IMR-90 (cell line): ENCODE data around the gene NDRG2. TPM values are rescaled to one million over a fixed set of nuclear protein-coding genes. Genes with fewer than 3 reads are reported as not detected.

Experiments used
- ATAC-seq: fragments of 200-7000 bp; cut with Tn5 transposase; 2 replicates; pipeline ENCODE4 v1.9.1; 2020; ENCODE audit warnings: low read depth, mild to moderate bottlenecking, moderate library complexity
- BruUV-seq: library from RNA; stranded (reverse); fragments of 400-500 nt; replicated peaks from 2 replicates; lab custom pipeline; 2021; lab: Mats Ljungman, UMichigan
- CTCF ChIA-PET: fragments of 300-600 bp; formaldehyde crosslinking; extraction: SDS; loops from one replicate; lab custom pipeline; 2021; ENCODE audit warnings: antibody characterized with exemption; lab: Yijun Ruan, JAX
- POLR2A ChIA-PET: fragments of 300-600 bp; sonication (Branson Sonifier 250); formaldehyde crosslinking; loops from one replicate; lab custom pipeline; 2022; ENCODE audit warnings: antibody characterized with exemption; ENCODE audit not compliant: unreplicated experiment; lab: Charles Lee
- DNase-seq: peaks from one replicate; pipeline ENCODE4 v3.0.0; 2013
- H2AFZ ChIP-seq: replicated peaks from 2 replicates; pipeline ENCODE3; 2013; ENCODE audit warnings: low read length, mild to moderate bottlenecking; ENCODE audit not compliant: poor library complexity
- H2AK5ac ChIP-seq: 2 replicates; pipeline ENCODE4 v1.6.1; 2013; ENCODE audit warnings: low read depth, low read length, inconsistent platforms
- H2AK9ac ChIP-seq: replicated peaks from 2 replicates; pipeline ENCODE3; 2013; ENCODE audit warnings: mild to moderate bottlenecking, low read depth, low read length, moderate library complexity; ENCODE audit not compliant: poor library complexity
- H2BK120ac ChIP-seq: 2 replicates; pipeline ENCODE4 v1.6.1; 2013; ENCODE audit warnings: low read depth, low read length, inconsistent platforms
- H2BK15ac ChIP-seq: 3 replicates; pipeline ENCODE4 v1.6.1; 2013; ENCODE audit warnings: low read depth, low read length, inconsistent platforms
- H2BK20ac ChIP-seq: 2 replicates; pipeline ENCODE4 v1.6.1; 2013; ENCODE audit warnings: low read depth, mild to moderate bottlenecking, inconsistent platforms, low read length, moderate library complexity
- H2BK5ac ChIP-seq: 2 replicates; pipeline ENCODE4 v1.6.1; 2013; ENCODE audit warnings: mild to moderate bottlenecking, low read depth, low read length, inconsistent platforms; ENCODE audit not compliant: poor library complexity, severe bottlenecking
- H3K14ac ChIP-seq: replicated peaks from 2 replicates; pipeline ENCODE4 v1.6.1; 2013; ENCODE audit warnings: low read depth, low read length, inconsistent platforms
- H3K18ac ChIP-seq: 2 replicates; pipeline ENCODE4 v1.6.1; 2013; ENCODE audit warnings: low read depth, low read length, control low read depth
- H3K23ac ChIP-seq: 2 replicates; pipeline ENCODE4 v1.6.1; 2013; ENCODE audit warnings: low read depth, low read length, inconsistent platforms
- H3K27ac ChIP-seq: 2 replicates; pipeline ENCODE4 v1.5.1; 2013; ENCODE audit warnings: mild to moderate bottlenecking, control low read depth, low read length; ENCODE audit not compliant: insufficient read depth
- H3K27me3 ChIP-seq: 2 replicates; pipeline ENCODE4 v1.6.1; 2013; ENCODE audit warnings: low read length; ENCODE audit not compliant: control insufficient read depth, insufficient read depth
- H3K36me3 ChIP-seq: 2 replicates; pipeline ENCODE4 v1.6.1; 2013; ENCODE audit warnings: low read length, mixed read lengths; ENCODE audit not compliant: control insufficient read depth, insufficient read depth
- H3K4ac ChIP-seq: 2 replicates; pipeline ENCODE4 v1.6.1; 2013; ENCODE audit warnings: low read depth, low read length, inconsistent platforms
- H3K4me1 ChIP-seq: 2 replicates; pipeline ENCODE4 v1.6.1; 2013; ENCODE audit warnings: low read length, mixed read lengths; ENCODE audit not compliant: control insufficient read depth, insufficient read depth
- H3K4me2 ChIP-seq: 2 replicates; pipeline ENCODE4 v1.6.1; 2013; ENCODE audit warnings: low read depth, mild to moderate bottlenecking, control low read depth, low read length, moderate library complexity
- H3K4me3 ChIP-seq: 2 replicates; pipeline ENCODE4 v1.5.1; 2013; ENCODE audit warnings: low read depth, mild to moderate bottlenecking, control low read depth, low read length, moderate library complexity; ENCODE audit not compliant: insufficient read depth
- H3K56ac ChIP-seq: 2 replicates; pipeline ENCODE4 v1.6.1; 2013; ENCODE audit warnings: low read length, inconsistent platforms; ENCODE audit not compliant: insufficient read depth; ENCODE audit errors: extremely low read depth
- H3K79me1 ChIP-seq, 2 experiments: 2 replicates each; pipeline ENCODE4 v1.6.1; 2013; ENCODE audit warnings: low read length in 2 of 2, inconsistent platforms in 1 of 2, low read depth in 1 of 2
- H3K9ac ChIP-seq: 2 replicates; pipeline ENCODE4 v1.6.1; 2013; ENCODE audit warnings: low read depth, low read length, control low read depth
- H3K9me1 ChIP-seq: 2 replicates; pipeline ENCODE4 v1.6.1; 2013; ENCODE audit warnings: low read length, inconsistent platforms; ENCODE audit not compliant: insufficient read depth
- H3K9me3 ChIP-seq: 2 replicates; pipeline ENCODE4 v1.6.1; 2013; ENCODE audit warnings: low read length; ENCODE audit not compliant: control insufficient read depth, insufficient read depth
- H4K20me1 ChIP-seq: 2 replicates; pipeline ENCODE4 v1.6.1; 2013; ENCODE audit warnings: low read length, inconsistent platforms; ENCODE audit not compliant: insufficient read depth
- H4K5ac ChIP-seq: 2 replicates; pipeline ENCODE4 v1.6.1; 2013; ENCODE audit warnings: mild to moderate bottlenecking, low read depth, low read length, control low read depth
- H4K8ac ChIP-seq, 2 experiments: 2 replicates each; pipeline ENCODE4 v1.6.1; 2013; ENCODE audit warnings: low read depth in 2 of 2, low read length in 2 of 2, control low read depth in 1 of 2, inconsistent platforms in 1 of 2
- H4K91ac ChIP-seq: 2 replicates; pipeline ENCODE4 v1.6.1; 2013; ENCODE audit warnings: low read depth, low read length, inconsistent platforms; ENCODE audit not compliant: insufficient read depth
- BHLHE40 ChIP-seq: fragments of 150-350 bp; IDR thresholded peaks from 2 replicates; pipeline ENCODE4 v1.6.1; 2016; ENCODE audit warnings: mild to moderate bottlenecking, low read depth, low read length
- CEBPB ChIP-seq: IDR thresholded peaks from 2 replicates; pipeline ENCODE4 v1.6.1; 2012; ENCODE audit warnings: low read depth, low read length, improper control_type of control experiment
- CHD1 ChIP-seq: IDR thresholded peaks from 2 replicates; pipeline ENCODE4 v1.6.1; 2012; ENCODE audit warnings: low read depth, low read length, improper control_type of control experiment
- FOS ChIP-seq: fragments of 150-350 bp; IDR thresholded peaks from 2 replicates; pipeline ENCODE4 v1.6.1; 2016; ENCODE audit warnings: low read depth, low read length
- MAFK ChIP-seq: IDR thresholded peaks from 2 replicates; pipeline ENCODE4 v1.6.1; 2012; ENCODE audit warnings: low read depth, low read length, improper control_type of control experiment
- MAZ ChIP-seq: IDR thresholded peaks from 2 replicates; pipeline ENCODE4 v1.6.1; 2012; ENCODE audit warnings: low read depth, mild to moderate bottlenecking, low read length, improper control_type of control experiment, moderate library complexity, borderline replicate concordance
- MXI1 ChIP-seq: IDR thresholded peaks from 2 replicates; pipeline ENCODE4 v1.6.1; 2012; ENCODE audit warnings: low read depth, mild to moderate bottlenecking, low read length, moderate library complexity, borderline replicate concordance
- NFE2L2 ChIP-seq: fragments of 150-350 bp; IDR thresholded peaks from 2 replicates; pipeline ENCODE4 v1.6.1; 2016; ENCODE audit warnings: low read depth, mild to moderate bottlenecking, low read length
- RAD21 ChIP-seq: IDR thresholded peaks from 2 replicates; pipeline ENCODE4 v1.6.1; 2012; ENCODE audit warnings: low read length, improper control_type of control experiment
- RCOR1 ChIP-seq: IDR thresholded peaks from 2 replicates; pipeline ENCODE4 v1.6.1; 2012; ENCODE audit warnings: mild to moderate bottlenecking, low read length, improper control_type of control experiment; ENCODE audit not compliant: insufficient replicate concordance
- RFX5 ChIP-seq: IDR thresholded peaks from 2 replicates; pipeline ENCODE4 v1.8.0; 2012; ENCODE audit warnings: low read depth, mild to moderate bottlenecking, low read length, moderate library complexity
- SMC3 ChIP-seq: fragments of 150-350 bp; IDR thresholded peaks from 2 replicates; pipeline ENCODE4 v1.6.1; 2016; ENCODE audit warnings: low read depth, mild to moderate bottlenecking, antibody characterized with exemption, low read length, moderate library complexity
- USF2 ChIP-seq: fragments of 150-350 bp; IDR thresholded peaks from 2 replicates; pipeline ENCODE4 v1.6.1; 2017; ENCODE audit warnings: mild to moderate bottlenecking, antibody characterized with exemption, low read length, low read depth
- WGBS, 2 experiments: methylation state at CpG; one replicate each; pipeline versions ENCODE4 v1.1.5 to v1.1.7; 2013; ENCODE audit warnings: missing lambda C conversion rate in 2 of 2; ENCODE audit not compliant: insufficient read length in 1 of 2; ENCODE audit errors: extremely low coverage in 2 of 2; 5-methylcytosine and 5-hydroxymethylcytosine counted together
- dilution Hi-C: fragments of 300-500 bp; cut with HindIII; formaldehyde crosslinking; loops from one replicate; pipeline ENCODE4 v1.14.3; 2018; ENCODE audit warnings: low sequenced_read_pairs; ENCODE audit not compliant: unreplicated experiment
- in situ Hi-C: fragments of 300-500 bp; cut with MboI; formaldehyde crosslinking; loops from 3 replicates; pipeline ENCODE4 v1.14.3; 2019; ENCODE audit warnings: low sequenced_read_pairs, inconsistent platforms, mixed read lengths
- intact Hi-C: fragments of 100-400 bp; cut with micrococcal nuclease; formaldehyde crosslinking; loops from 2 replicates; pipeline ENCODE4 v1.10.0; 2022
- polyA plus RNA-seq, 3 experiments: library from polyadenylated mRNA; depleted of rRNA; stranded (reverse); fragments of >200 nt; gene quantifications; 2 replicates each; pipeline ENCODE4 v1.2.3, GENCODE V29; 2012; ENCODE audit warnings: low replicate concordance in 1 of 3
- total RNA-seq: library from RNA; depleted of rRNA; stranded (reverse); fragments of >200 nt; gene quantifications from 2 replicates; pipeline ENCODE4 v1.2.3, GENCODE V29; 2012
- TF ChIP-seq, protein P1 (sequence below): fragments of 150-350 bp; IDR thresholded peaks from 2 replicates; pipeline ENCODE4 v1.6.1; 2016; ENCODE audit warnings: low read depth, mild to moderate bottlenecking, low read length, moderate library complexity, borderline replicate concordance
- TF ChIP-seq, protein P2 (sequence below): conservative IDR thresholded peaks from 2 replicates; pipeline ENCODE4 v1.5.1; 2012; ENCODE audit warnings: mild to moderate bottlenecking, low read depth, low read length, improper control_type of control experiment

Gene NDRG2
- total and polyA plus RNA-seq, 2 of the 4 experiments (the other 2 are of a cell fraction) = 0.36 to 1.5 TPM

GRCh38 chr14:21060614-21061346, 35.9 kb upstream of the NDRG2 start:
- POLR2A ChIA-PET = no interaction called here

More at GRCh38 chr14:21060614-21061346, 35.9 kb upstream of the NDRG2 start:
- no peaks in the 10 kb centered on the region for H3K36me3 ChIP-seq
- 85% methylated on average over 3 of the region's 13 CpGs; no CpG with 5 or more reads in 1 of the 2 experiments for WGBS, 2 experiments
- H4K8ac ChIP-seq = no peak overlapping the region
- H3K14ac ChIP-seq = no peak overlapping the region
- H2AK5ac ChIP-seq = no peak overlapping the region
- H4K91ac ChIP-seq = no peak overlapping the region
- no peaks in the 10 kb centered on the region for H4K20me1 ChIP-seq
- H2AFZ ChIP-seq = no peak overlapping the region
- no peak overlapping the region for H3K4me2 ChIP-seq
- H4K5ac ChIP-seq = no peak overlapping the region
- DNase-seq = no peak
- H3K4me1 ChIP-seq = no peaks in the 10 kb centered on the region
- H2BK15ac ChIP-seq = no peak overlapping the region
- TF ChIP-seq FOS (no peak), MXI1 (no peak), CEBPB (no peak), MAZ (no peak), RFX5 (no peak), RAD21 (no peak), NFE2L2 (no peak), CHD1 (no peak), USF2 (no peak), BHLHE40 (no peak), RCOR1 (no peak), MAFK (no peak), SMC3 (no peak)
- TF ChIP-seq, protein P1, sequence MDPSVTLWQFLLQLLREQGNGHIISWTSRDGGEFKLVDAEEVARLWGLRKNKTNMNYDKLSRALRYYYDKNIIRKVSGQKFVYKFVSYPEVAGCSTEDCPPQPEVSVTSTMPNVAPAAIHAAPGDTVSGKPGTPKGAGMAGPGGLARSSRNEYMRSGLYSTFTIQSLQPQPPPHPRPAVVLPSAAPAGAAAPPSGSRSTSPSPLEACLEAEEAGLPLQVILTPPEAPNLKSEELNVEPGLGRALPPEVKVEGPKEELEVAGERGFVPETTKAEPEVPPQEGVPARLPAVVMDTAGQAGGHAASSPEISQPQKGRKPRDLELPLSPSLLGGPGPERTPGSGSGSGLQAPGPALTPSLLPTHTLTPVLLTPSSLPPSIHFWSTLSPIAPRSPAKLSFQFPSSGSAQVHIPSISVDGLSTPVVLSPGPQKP = no peak
- TF ChIP-seq, protein P2, sequence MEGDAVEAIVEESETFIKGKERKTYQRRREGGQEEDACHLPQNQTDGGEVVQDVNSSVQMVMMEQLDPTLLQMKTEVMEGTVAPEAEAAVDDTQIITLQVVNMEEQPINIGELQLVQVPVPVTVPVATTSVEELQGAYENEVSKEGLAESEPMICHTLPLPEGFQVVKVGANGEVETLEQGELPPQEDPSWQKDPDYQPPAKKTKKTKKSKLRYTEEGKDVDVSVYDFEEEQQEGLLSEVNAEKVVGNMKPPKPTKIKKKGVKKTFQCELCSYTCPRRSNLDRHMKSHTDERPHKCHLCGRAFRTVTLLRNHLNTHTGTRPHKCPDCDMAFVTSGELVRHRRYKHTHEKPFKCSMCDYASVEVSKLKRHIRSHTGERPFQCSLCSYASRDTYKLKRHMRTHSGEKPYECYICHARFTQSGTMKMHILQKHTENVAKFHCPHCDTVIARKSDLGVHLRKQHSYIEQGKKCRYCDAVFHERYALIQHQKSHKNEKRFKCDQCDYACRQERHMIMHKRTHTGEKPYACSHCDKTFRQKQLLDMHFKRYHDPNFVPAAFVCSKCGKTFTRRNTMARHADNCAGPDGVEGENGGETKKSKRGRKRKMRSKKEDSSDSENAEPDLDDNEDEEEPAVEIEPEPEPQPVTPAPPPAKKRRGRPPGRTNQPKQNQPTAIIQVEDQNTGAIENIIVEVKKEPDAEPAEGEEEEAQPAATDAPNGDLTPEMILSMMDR = no peak
- no peak overlapping the region for H3K23ac ChIP-seq
- dilution Hi-C loops = no loop called here
- no peak overlapping the region for H3K4me3 ChIP-seq
- no peak for ATAC-seq
- no peaks in the 10 kb centered on the region for H3K27me3 ChIP-seq
- no peaks in the 10 kb centered on the region for H3K79me1 ChIP-seq
- no peak overlapping the region for H3K56ac ChIP-seq
- H3K27ac ChIP-seq = no peak overlapping the region
- CTCF ChIA-PET = no interaction called here
- no peak overlapping the region for H3K4ac ChIP-seq
- H2BK20ac ChIP-seq = no peak overlapping the region
- no peaks in the 10 kb centered on the region for H3K9me3 ChIP-seq
- H2BK5ac ChIP-seq = no peak overlapping the region
- in situ Hi-C loops = no loop called here
- BruUV-seq = no TSS peak
- intact Hi-C loops = no loop called here
- H2AK9ac ChIP-seq = no peak overlapping the region
- no peak overlapping the region for H3K18ac ChIP-seq
- no peak overlapping the region for H3K9ac ChIP-seq
- no peak overlapping the region for H2BK120ac ChIP-seq
- H3K9me1 ChIP-seq = peaks cover 5% of the 10 kb centered on the region; the same call in 1 of the 2 replicates
